ENCODE data around the gene POP4. TPM values are rescaled to one million over a fixed set of nuclear protein-coding genes. Genes with fewer than 3 reads are reported as not detected.

The POP4 gene
- total and polyA plus RNA-seq, 9 of the 15 experiments (the other 6 are each of a cell fraction or from before 2014, with no cell fraction given): 42.1 to 128 (median 99.0) TPM

DNA sequence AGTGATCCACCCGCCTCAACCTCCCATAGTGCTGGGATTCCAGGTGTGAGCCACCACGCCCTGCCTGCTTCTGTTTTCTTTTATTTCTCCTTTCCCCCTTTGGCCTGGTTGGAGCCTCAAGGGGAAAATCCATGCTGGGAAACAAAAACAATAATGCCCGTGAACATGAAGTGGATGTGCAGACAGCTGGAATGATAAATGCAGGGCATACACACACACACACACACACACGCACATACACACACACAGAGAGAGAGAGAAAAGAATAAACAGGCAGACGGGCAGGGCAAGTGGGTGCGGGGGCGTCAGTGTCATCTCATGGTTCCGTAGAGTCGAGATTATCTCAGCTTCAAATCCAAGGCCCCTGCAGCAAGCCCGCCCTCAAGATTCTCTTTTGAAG lies 54.8 kb downstream of the POP4 start (continued):
- TF ChIP-seq ZNF609 (CRISPR knock-in tag; IDR thresholded peaks at IDR 0.05; ENCODE audit: borderline replicate concordance) (no peak), SLC30A9 (CRISPR knock-in tag; IDR thresholded peaks at IDR 0.05) (no peak), FOXO4 (CRISPR knock-in tag; IDR thresholded peaks at IDR 0.05) (no peak), ZNF589 (CRISPR knock-in tag; IDR thresholded peaks at IDR 0.05; ENCODE audit: low read depth) (0 out of 2 replicates have a peak, but pooled peaks have one; percentile 12), SAP30 (IDR thresholded peaks at IDR 0.05; ENCODE audit: borderline replicate concordance, insufficient read depth, low read depth, low read length, poor library complexity, severe bottlenecking) (no peak), ZNF140 (CRISPR knock-in tag; IDR thresholded peaks at IDR 0.05) (no peak), GABPB2 (CRISPR knock-in tag; conservative IDR thresholded peaks at IDR 0.05) (no peak), SRF (CRISPR knock-in tag; IDR thresholded peaks at IDR 0.05) (no peak), CREM (IDR thresholded peaks at IDR 0.05; ENCODE audit: low read depth) (peak; percentile 75), CBX1 (IDR thresholded peaks at IDR 0.05; ENCODE audit: low read depth) (no peak)
- TF ChIP-seq, protein P1, sequence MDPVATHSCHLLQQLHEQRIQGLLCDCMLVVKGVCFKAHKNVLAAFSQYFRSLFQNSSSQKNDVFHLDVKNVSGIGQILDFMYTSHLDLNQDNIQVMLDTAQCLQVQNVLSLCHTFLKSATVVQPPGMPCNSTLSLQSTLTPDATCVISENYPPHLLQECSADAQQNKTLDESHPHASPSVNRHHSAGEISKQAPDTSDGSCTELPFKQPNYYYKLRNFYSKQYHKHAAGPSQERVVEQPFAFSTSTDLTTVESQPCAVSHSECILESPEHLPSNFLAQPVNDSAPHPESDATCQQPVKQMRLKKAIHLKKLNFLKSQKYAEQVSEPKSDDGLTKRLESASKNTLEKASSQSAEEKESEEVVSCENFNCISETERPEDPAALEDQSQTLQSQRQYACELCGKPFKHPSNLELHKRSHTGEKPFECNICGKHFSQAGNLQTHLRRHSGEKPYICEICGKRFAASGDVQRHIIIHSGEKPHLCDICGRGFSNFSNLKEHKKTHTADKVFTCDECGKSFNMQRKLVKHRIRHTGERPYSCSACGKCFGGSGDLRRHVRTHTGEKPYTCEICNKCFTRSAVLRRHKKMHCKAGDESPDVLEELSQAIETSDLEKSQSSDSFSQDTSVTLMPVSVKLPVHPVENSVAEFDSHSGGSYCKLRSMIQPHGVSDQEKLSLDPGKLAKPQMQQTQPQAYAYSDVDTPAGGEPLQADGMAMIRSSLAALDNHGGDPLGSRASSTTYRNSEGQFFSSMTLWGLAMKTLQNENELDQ (CRISPR knock-in tag; IDR thresholded peaks at IDR 0.05; ENCODE audit: borderline replicate concordance): no peak
- TF ChIP-seq, protein P2, sequence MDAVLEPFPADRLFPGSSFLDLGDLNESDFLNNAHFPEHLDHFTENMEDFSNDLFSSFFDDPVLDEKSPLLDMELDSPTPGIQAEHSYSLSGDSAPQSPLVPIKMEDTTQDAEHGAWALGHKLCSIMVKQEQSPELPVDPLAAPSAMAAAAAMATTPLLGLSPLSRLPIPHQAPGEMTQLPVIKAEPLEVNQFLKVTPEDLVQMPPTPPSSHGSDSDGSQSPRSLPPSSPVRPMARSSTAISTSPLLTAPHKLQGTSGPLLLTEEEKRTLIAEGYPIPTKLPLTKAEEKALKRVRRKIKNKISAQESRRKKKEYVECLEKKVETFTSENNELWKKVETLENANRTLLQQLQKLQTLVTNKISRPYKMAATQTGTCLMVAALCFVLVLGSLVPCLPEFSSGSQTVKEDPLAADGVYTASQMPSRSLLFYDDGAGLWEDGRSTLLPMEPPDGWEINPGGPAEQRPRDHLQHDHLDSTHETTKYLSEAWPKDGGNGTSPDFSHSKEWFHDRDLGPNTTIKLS (IDR thresholded peaks at IDR 0.05; ENCODE audit: borderline replicate concordance, low read depth): no peak

Measured in K562 (cell line).